Activated naive CD4-positive, alpha-beta T cell treated with anti-CD3 and anti-CD28 coated beads, Interleukin-2, amount 10 ng/mL, durations not matched to agents 7 days and 5 days (primary cell): Measurements from ENCODE around the gene MICAL3.
A peak's percentile ranks its signal among the peaks of the same experiment; 100 is the strongest.

Experiments
- CTCF ChIA-PET: fragments of 350-600 bp; sonication (Branson Sonifier 250); formaldehyde crosslinking; loops from one replicate; lab custom pipeline; 2021; ENCODE audit warnings: antibody characterized with exemption; lab: Charles Lee
- DNase-seq: peaks from one replicate; pipeline ENCODE4 v3.0.0-alpha.2; 2020
- H3K27ac Mint-ChIP-seq: one replicate; pipeline ENCODE4 v1.8.0; 2021; ENCODE audit warnings: mild to moderate bottlenecking, moderate library complexity, mixed read lengths
- H3K27me3 Mint-ChIP-seq: one replicate; pipeline ENCODE4 v1.8.0; 2021; ENCODE audit warnings: mild to moderate bottlenecking, mixed read lengths
- H3K36me3 Mint-ChIP-seq: one replicate; pipeline ENCODE4 v1.8.0; 2021; ENCODE audit warnings: mixed read lengths
- H3K4me1 Mint-ChIP-seq: one replicate; pipeline ENCODE4 v1.8.0; 2021; ENCODE audit warnings: mixed read lengths
- H3K4me3 Mint-ChIP-seq: one replicate; pipeline ENCODE4 v1.8.0; 2021; ENCODE audit warnings: mild to moderate bottlenecking, moderate library complexity, mixed read lengths
- H3K9me3 Mint-ChIP-seq: one replicate; pipeline ENCODE4 v1.8.0; 2021; ENCODE audit warnings: mixed read lengths

Gene MICAL3

GRCh38 chr22:17842386-17842785 lies 182.0 kb downstream of the MICAL3 start:
- CTCF ChIA-PET: no interaction called here
- peak overlapping the region; percentile 14 for H3K27ac Mint-ChIP-seq
- H3K4me1 Mint-ChIP-seq: peaks cover 2% of the 10 kb centered on the region
- H3K9me3 Mint-ChIP-seq: no peaks in the 10 kb centered on the region
- no peaks in the 10 kb centered on the region for H3K36me3 Mint-ChIP-seq
- H3K4me3 Mint-ChIP-seq: no peak overlapping the region
- no peaks in the 10 kb centered on the region for H3K27me3 Mint-ChIP-seq
- DNase-seq: peak; percentile 62

DNA sequence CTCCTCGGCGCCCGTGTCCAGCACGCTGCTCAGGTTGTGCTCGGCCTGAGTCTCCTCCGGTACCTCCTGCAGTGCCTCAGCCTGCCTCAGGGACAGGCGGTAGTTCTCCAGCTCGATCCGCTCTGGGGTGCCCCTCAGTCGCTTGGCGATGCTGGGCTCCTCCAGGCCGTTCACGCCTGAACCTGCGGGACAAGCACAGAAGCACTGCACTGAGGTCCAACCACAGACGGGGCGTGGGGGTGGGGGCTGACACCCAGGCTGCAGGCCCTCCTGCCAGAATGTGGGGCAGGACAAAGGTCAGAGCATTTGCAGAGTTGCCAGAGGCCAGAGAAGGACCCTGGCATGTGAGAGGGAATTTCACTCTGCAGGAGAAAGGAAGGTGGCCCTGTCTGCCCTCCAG lies 182.5 kb downstream of the MICAL3 start:
- H3K27ac Mint-ChIP-seq: no peak overlapping the region

GRCh38 chr22:17838180-17838865 lies 186.0 kb downstream of the MICAL3 start:
- Mint-ChIP-seq H3K9me3 (no peaks in the 10 kb centered on the region), H3K27ac (no peak overlapping the region), H3K36me3 (no peaks in the 10 kb centered on the region), H3K27me3 (no peaks in the 10 kb centered on the region), H3K4me3 (no peak overlapping the region), H3K4me1 (peaks cover 2% of the 10 kb centered on the region)
- CTCF ChIA-PET: interaction anchor here (1.2 kb wide), 1 partner anchor 237 kb away, joined by 3 read pairs; no protein-coding TSS in a partner anchor
- DNase-seq: no peak

More for the DNA sequence above, 182.5 kb downstream of the MICAL3 start:
- Mint-ChIP-seq H3K4me3 (no peak overlapping the region), H3K27me3 (no peaks in the 10 kb centered on the region), H3K36me3 (no peaks in the 10 kb centered on the region), H3K9me3 (no peaks in the 10 kb centered on the region), H3K4me1 (peaks cover 2% of the 10 kb centered on the region)
- no peak for DNase-seq
- CTCF ChIA-PET: no interaction called here

DNA sequence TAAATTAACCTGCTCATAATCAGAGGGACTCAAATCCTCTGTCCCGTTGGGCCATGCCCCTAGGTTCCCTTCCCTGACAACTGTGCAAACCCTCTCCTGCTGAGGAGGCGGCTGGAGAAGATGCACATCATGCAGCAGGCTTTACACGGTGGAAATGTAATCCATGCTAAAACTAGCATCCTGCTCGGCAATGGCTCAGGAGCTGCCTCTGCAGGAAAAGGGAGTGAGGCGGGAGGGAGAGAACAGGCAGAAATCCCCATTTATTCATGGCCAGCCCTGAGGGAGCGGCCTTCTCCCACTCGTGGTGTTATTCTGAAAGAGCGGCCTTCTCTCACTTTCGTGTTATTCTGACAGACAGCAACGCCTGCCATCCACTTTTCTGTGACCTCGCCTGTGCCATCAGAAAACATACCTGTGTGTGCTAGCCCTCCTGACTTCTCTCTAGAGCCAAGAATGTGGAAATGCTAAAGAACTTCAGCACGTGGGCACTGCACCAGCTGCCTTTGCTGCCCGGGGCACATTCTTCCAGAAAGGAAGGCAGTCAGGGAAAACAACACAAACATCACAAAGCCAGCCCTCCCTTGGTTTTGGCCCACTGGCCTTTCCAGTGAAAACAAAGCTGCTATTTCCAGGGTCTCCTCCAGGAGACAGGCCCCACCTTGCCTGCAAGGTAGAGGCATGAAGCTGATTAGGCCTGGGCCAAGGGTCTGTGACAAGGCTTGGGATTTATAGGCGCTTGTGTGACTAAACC lies 187.2 kb downstream of the MICAL3 start:
- Mint-ChIP-seq H3K36me3 (no peaks in the 10 kb centered on the region), H3K27me3 (no peaks in the 10 kb centered on the region), H3K4me1 (peaks cover 2% of the 10 kb centered on the region), H3K27ac (no peak overlapping the region), H3K9me3 (no peaks in the 10 kb centered on the region), H3K4me3 (no peak overlapping the region)
- no peak for DNase-seq
- CTCF ChIA-PET: interaction anchor here (2.4 kb wide), 1 partner anchor 239 kb away, joined by 6 read pairs; no protein-coding TSS in a partner anchor

DNA sequence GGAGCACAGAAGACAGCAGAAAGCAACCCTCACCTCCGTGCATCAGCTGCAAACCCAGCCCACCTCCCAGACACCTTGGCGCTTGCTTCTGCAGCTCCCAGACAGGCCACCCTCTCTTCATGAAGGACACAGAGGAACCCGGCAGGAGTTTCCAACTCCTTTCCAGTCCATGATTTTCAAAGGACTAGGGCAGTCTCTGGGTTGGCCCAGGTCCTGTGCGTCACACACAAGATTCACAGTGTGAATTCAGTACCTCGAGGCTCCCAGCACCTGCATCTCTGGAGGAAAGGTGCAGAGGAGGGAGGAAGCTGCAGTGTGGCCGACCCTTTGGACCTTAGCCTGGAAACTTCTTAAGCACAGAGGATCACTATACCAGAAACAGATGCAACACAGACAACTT lies 189.1 kb downstream of the MICAL3 start:
- H3K27ac Mint-ChIP-seq: no peak overlapping the region

GRCh38 chr22:17833489-17833888 lies 190.9 kb downstream of the MICAL3 start:
- no peak for DNase-seq
- Mint-ChIP-seq H3K4me3 (no peak overlapping the region), H3K9me3 (no peaks in the 10 kb centered on the region), H3K27me3 (no peaks in the 10 kb centered on the region), H3K4me1 (peaks cover 8% of the 10 kb centered on the region), H3K36me3 (no peaks in the 10 kb centered on the region), H3K27ac (no peak overlapping the region)
- CTCF ChIA-PET: interaction anchor here (0.8 to 6.9 kb wide), 3 partner anchors 48 to 242 kb away, joined by 3 to 120 read pairs (median 4); partner anchors contain the start of gene PEX26

More for the DNA sequence above, 189.1 kb downstream of the MICAL3 start:
- H3K36me3 Mint-ChIP-seq: no peaks in the 10 kb centered on the region
- H3K9me3 Mint-ChIP-seq: no peaks in the 10 kb centered on the region
- H3K27me3 Mint-ChIP-seq: no peaks in the 10 kb centered on the region
- CTCF ChIA-PET: interaction anchor here (0.6 to 2.4 kb wide), 2 partner anchors 241 to 1148 kb away, joined by 3 to 6 read pairs; no protein-coding TSS in a partner anchor
- peaks cover under 1% of the 10 kb centered on the region for H3K4me1 Mint-ChIP-seq
- no peak overlapping the region for H3K4me3 Mint-ChIP-seq
- no peak for DNase-seq

- H3K36me3 Mint-ChIP-seq: no peaks in the 10 kb centered on the region
- no peak overlapping the region for H3K4me3 Mint-ChIP-seq
- H3K27me3 Mint-ChIP-seq: no peaks in the 10 kb centered on the region
- no peaks in the 10 kb centered on the region for H3K9me3 Mint-ChIP-seq
- DNase-seq: no peak
- CTCF ChIA-PET: interaction anchor here (1.0 to 6.9 kb wide), 2 partner anchors 194 to 243 kb away, joined by 3 to 120 read pairs; partner anchors contain the start of gene PEX26
- no peak overlapping the region for H3K27ac Mint-ChIP-seq
- peaks cover 8% of the 10 kb centered on the region for H3K4me1 Mint-ChIP-seq
Measured at GRCh38 chr22:17832665-17833064, 191.7 kb downstream of the MICAL3 start.

- Mint-ChIP-seq H3K9me3 (no peaks in the 10 kb centered on the region), H3K36me3 (no peaks in the 10 kb centered on the region), H3K4me3 (no peak overlapping the region), H3K27me3 (no peaks in the 10 kb centered on the region), H3K4me1 (peaks cover 8% of the 10 kb centered on the region), H3K27ac (no peak overlapping the region)
- CTCF ChIA-PET: interaction anchor here (1.3 to 6.9 kb wide), 4 partner anchors 88 to 244 kb away, joined by 5 to 120 read pairs (median 26); partner anchors contain the start of genes MICAL3 and PEX26
- no peak for DNase-seq
Measured at GRCh38 chr22:17831501-17832251, 192.7 kb downstream of the MICAL3 start.

DNA sequence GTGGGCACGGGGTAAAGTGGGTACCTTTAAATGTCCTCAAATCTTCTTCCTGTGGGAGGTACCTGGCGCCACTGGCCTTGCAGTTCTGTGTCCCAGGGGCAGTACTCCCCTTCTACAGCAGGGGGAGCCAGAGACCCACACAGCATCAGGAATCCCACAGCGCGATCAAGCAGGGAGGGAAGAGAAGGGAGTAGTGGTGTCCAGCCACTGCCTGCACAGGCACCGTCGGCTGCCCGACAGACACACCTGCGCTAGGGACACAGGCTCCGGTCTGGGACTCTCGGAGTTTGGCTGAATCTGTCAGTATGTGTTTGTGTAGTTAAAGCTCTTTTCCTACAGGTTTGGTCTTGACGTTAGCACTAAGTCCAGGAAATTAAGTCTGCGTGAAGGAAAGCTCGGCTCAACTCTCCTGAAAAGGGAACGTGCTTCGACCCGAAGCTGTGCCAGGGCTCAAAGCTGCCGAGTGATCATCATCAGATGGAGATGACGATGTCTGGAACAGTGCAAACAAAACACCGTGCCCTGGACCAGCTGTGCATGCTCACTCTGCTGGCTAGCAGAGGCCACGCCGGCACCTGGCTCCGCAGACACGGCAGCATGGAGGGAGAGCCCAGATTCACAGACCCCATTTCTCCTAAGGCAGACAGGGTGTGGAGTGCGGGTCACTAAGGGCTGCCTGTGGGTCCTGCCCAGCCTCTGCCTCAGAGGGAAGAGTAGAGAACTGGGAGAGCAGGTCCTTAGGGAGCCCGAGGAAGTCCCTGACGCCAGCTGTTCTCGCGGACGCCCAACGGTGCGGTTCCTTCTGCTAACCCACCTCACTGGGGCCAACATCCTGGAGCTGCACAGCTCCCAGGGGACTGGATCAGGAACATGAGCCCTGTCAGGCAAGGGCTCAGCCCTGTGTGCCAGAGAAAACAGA lies 194.1 kb downstream of the MICAL3 start:
- DNase-seq: peak; percentile 88
- H3K4me1 Mint-ChIP-seq: peaks cover 8% of the 10 kb centered on the region
- no peaks in the 10 kb centered on the region for H3K36me3 Mint-ChIP-seq
- no peak overlapping the region for H3K27ac Mint-ChIP-seq
- CTCF ChIA-PET: interaction anchor here (0.6 to 6.9 kb wide), 18 partner anchors 13 to 246 kb away, joined by 3 to 120 read pairs (median 3); partner anchors contain the start of genes MICAL3 and PEX26
- H3K4me3 Mint-ChIP-seq: no peak overlapping the region
- H3K27me3 Mint-ChIP-seq: no peaks in the 10 kb centered on the region
- no peaks in the 10 kb centered on the region for H3K9me3 Mint-ChIP-seq

DNA sequence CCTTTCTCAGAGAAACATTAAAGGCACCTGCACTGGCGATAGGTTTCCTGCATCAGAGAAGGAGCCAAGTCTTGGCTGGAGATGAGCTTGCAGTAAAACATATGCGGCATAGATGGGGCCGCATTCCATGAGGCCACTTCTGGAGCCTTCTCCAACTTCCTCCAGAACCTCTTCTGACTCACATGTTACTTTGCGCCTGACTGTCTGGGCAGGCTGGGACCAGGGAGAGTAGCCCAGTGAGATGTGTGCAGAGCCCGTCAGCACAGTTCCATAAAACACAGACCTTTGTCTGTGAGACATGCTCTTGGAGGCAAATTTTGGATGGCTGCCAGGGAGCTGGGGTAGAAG lies 194.7 kb downstream of the MICAL3 start:
- CTCF ChIA-PET: interaction anchor here (1.1 to 6.9 kb wide), 9 partner anchors 13 to 246 kb away, joined by 3 to 120 read pairs (median 4); partner anchors contain the start of genes MICAL3 and PEX26
- Mint-ChIP-seq H3K4me1 (peaks cover 8% of the 10 kb centered on the region), H3K9me3 (no peaks in the 10 kb centered on the region), H3K36me3 (no peaks in the 10 kb centered on the region), H3K4me3 (no peak overlapping the region), H3K27ac (no peak overlapping the region), H3K27me3 (no peaks in the 10 kb centered on the region)
- no peak for DNase-seq

DNA sequence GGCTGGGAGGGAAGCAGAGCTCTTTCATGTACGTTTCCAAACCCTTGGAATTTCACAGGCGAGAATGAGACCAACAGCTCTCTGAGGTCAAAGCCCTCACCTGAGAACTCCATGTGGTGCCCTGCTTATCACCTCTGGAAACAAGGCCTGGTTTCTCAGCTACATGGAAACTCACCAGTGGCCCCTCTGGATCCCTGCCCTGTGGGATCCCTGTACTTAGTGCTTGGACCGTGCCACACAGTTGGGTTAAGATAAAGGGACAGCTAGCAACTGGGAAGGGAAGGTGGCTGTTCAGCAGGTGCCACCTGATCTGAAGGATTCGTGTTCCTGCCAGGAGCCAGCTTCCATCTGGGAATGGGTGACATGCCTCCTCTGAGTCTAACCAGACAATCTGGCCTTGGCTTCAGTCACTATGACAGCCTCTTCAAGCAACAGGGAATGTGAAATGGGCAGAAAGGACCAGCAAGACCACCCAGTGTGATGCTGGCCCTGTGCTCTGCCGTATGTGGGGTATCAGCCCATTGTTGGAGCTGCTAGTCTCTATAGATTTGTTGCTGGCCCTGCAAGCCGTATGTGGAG lies 195.8 kb downstream of the MICAL3 start:
- H3K27me3 Mint-ChIP-seq: no peaks in the 10 kb centered on the region
- H3K4me3 Mint-ChIP-seq: no peak overlapping the region
- CTCF ChIA-PET: interaction anchor here (0.6 to 6.9 kb wide), 6 partner anchors 83 to 278 kb away, joined by 3 to 120 read pairs (median 4); partner anchors contain the start of genes MICAL3 and PEX26
- no peaks in the 10 kb centered on the region for H3K36me3 Mint-ChIP-seq
- H3K9me3 Mint-ChIP-seq: no peaks in the 10 kb centered on the region
- H3K27ac Mint-ChIP-seq: no peak overlapping the region
- peaks cover 8% of the 10 kb centered on the region for H3K4me1 Mint-ChIP-seq
- DNase-seq: no peak

DNA sequence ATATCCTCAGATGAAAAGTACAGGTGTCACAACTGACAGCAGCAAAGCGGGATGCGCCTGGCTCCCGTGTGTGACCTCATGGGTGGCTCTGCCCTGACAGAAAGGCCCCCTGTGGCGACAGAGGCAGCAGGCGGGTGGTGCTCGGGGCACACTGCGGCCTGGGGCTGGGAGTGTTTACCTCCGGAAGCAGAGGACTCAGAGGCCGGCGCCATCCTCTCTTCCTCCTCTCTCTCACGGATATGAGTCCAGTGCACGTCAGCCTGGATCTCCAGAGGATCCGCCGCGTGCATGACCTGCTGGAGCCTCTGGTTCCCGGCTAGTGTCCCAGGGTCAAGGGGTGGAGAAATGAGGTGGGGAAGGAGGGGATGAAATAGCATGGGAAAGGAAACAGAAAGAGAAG lies 196.9 kb downstream of the MICAL3 start:
- Mint-ChIP-seq H3K9me3 (no peaks in the 10 kb centered on the region), H3K27ac (no peak overlapping the region), H3K36me3 (no peaks in the 10 kb centered on the region), H3K4me3 (no peak overlapping the region), H3K27me3 (no peaks in the 10 kb centered on the region), H3K4me1 (peaks cover 8% of the 10 kb centered on the region)
- no peak for DNase-seq
- CTCF ChIA-PET: interaction anchor here (4.5 to 6.9 kb wide), 2 partner anchors 197 to 248 kb away, joined by 42 to 120 read pairs; partner anchors contain the start of genes MICAL3 and PEX26
